RPMI8226 (cell line): Measurements from ENCODE around the gene KCNQ1.

Experiments used
- DNase-seq: peaks from one replicate; pipeline ENCODE4 v3.0.0-alpha.2; 2015

The KCNQ1 gene

GRCh38 chr11:2820976-2821375 lies 376.2 kb downstream of the KCNQ1 start:
- DNase-seq: no peak

- no peak for DNase-seq
Measured at GRCh38 chr11:2821891-2822290, 377.1 kb downstream of the KCNQ1 start.

- DNase-seq: no peak
Measured at GRCh38 chr11:2824851-2825250, 380.0 kb downstream of the KCNQ1 start.

GRCh38 chr11:2825261-2825888 lies 380.6 kb downstream of the KCNQ1 start:
- no peak for DNase-seq

- peak; percentile 60 for DNase-seq
Measured at GRCh38 chr11:2825889-2826678, 381.3 kb downstream of the KCNQ1 start.

DNA sequence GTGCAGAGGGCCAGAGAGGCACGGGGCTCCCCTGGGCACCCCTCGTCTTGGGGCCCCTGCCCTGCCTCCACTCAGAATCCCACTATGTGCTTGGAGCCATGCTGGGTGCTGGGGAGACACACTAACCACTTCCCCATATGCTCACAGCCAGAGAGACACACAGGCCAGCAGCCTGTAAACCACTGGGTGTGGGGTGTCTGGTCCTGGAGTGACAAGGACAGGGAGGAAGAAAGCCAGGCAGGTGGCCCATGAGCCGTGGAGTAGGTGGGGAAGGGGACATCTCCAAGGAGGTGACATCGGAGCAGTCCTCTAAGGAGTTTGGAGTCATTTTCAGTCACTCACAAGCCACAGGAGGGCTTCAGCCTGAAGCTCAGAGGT lies 381.9 kb downstream of the KCNQ1 start:
- no peak for DNase-seq

- DNase-seq: no peak
Measured at GRCh38 chr11:2827256-2827655, 382.4 kb downstream of the KCNQ1 start.

GRCh38 chr11:2827792-2828191 lies 383.0 kb downstream of the KCNQ1 start:
- no peak for DNase-seq

DNA sequence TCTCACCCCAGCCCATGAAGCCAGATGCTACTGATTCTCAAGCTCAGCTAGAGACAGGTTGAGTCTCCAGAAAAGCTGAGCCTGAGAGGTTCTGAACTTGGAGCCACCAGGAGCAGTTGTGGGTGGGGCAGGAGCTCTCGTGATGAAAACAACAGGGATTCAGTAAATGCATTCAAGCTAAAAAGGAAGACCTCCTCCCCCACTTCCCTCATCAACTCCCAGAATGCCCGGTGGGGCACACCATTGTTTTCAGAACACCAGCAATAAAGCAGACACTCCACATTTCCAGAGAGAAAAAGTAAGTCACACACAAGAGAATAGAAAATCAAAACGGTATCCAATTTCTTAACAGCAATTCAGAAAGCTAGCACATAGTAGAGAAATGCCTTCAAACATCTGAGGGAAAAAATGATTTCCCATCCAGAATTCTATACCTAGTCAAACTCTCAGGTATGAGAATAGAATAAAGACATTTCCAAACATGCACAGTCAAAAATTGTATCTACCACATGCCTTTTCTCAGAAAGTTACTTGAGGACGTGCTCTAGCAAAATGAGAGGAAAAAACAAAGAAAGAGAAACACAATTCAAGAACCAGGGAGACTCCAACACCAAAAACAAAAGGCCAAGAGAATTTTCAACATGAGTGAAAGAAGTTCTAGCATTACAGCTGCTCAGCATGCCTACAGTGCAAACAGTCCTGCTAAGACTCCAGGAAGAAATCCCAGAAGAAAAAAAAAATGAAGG lies 383.9 kb downstream of the KCNQ1 start:
- DNase-seq: no peak

DNA sequence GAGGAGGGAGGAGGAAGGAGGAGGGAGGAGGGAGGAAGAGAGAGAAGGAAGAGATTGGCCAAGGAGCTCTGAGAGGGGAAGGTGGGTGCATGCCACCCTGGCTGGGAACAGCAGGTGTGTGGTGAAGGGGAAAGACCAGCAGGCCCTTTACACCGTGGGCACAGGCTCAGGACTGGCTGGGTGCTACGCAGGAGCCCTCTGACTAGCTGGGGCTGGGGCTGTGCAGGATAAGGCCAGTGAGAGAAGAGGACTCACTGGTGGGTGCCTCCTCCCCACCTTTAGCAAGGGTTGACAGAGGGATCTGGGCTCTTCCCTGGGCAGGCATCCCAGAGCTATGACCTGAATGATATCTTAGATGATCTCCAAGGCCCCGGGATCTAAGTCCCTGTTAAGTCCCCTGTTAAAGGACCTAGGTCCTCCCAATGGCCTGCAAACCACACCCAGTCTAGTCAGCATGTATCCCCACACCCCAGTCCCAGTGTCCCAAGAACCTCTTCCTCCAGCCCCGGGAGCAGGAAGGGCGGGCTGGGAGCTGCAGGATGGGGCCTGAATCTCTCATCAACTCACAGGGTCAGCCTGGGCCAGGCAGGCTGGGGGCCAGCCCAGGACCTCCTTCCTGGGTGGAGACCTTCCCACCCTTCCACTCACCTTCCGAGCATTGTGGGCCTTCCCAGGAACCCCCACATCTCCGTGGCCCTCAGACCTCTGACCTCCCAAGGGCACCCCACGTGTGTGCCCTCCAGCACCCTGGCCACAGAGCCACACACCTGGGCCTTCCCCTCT lies 385.4 kb downstream of the KCNQ1 start:
- no peak for DNase-seq

DNA sequence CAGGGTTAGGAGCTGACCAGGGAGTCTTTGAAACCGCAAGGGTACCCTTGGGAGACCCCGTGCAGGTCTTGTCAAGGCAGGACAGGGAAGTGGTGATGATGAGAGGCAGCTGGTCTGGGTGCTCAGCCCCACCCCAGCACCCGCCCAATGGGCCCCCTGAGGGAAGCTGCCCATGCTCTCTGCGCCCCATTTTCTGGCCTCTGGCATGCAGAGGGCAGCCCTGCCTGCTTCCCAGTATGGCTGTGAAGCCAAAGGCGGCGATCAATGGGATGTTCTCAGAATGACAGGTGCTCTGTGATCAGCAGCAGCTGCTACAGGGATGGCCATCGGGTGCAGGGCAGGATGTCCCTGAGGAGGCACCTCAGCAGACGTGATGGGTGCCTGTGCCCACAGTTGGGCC lies 386.1 kb downstream of the KCNQ1 start:
- no peak for DNase-seq

GRCh38 chr11:2831781-2832532 lies 387.1 kb downstream of the KCNQ1 start:
- no peak for DNase-seq

DNA sequence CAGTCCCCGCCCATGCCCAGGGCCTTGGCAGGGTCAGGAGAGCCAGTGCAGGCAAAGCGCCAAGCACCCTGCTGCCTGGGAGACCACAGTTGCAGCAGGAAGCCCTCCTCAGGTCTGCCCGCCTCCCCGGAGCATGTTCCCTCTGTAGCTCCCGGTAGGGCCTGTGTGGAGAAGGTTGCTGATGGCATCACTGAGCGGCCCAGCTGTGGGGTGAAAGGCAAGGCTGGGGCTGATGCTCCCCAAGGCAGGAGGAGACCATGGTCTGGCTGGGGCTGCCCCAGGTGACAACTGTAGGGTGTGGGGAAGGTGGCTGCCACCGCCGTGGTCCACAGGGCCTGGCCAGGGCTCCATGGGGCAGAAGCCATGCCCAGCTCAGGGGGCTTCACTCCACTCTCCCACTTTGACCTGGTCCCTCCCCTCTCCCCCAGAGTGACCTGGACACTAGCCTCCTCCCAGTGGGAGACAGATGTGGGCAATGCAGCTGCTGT lies 387.8 kb downstream of the KCNQ1 start:
- DNase-seq: no peak

GRCh38 chr11:2833051-2833715 lies 388.4 kb downstream of the KCNQ1 start:
- no peak for DNase-seq

GRCh38 chr11:2833716-2834502 lies 389.1 kb downstream of the KCNQ1 start:
- DNase-seq: no peak

GRCh38 chr11:2834503-2835273 lies 389.9 kb downstream of the KCNQ1 start:
- no peak for DNase-seq

GRCh38 chr11:2835296-2835695 lies 390.5 kb downstream of the KCNQ1 start:
- no peak for DNase-seq

- DNase-seq: no peak
Measured at GRCh38 chr11:2835751-2836150, 390.9 kb downstream of the KCNQ1 start.

DNA sequence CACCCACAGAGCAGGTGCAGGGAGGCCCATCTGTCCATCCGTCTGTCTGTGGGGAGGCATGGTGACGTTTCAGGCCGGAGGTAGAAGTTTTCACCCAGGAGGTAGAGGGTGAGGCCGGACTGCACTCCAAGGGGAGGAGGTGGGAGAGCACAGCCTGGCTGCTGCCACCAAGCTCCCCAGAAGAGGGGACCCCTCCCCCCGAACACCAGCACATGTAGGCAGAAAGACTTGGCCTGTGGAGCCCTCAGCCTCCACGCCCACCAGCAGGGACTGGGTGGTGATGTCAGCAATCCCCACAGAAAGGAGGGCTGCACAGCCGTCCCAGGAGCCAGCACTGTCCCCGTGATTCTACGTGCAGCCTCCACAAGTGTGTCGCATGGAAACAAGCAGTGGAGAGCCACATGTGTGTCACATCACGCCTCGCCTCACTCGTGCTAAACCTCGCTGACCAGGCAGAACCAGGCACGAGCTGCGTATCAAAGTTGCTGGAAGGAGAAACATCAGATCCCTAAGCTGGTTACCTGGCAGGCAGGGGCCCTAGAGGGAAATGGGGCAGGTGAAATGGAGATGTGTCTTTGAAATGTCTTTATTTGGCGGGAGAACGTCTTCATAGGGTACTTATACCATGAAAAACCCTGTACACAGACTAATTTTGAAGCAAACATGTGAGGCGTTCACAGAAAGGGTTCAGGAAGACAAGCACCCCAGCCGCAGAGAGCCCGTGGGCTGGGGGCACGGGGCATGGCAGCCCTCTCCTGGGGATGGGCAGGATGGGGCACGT lies 391.7 kb downstream of the KCNQ1 start:
- no peak for DNase-seq
